Panc1 (cell line): Measurements from ENCODE around the gene ZFP28. TPM values are rescaled to one million over a fixed set of nuclear protein-coding genes. Genes with fewer than 3 reads are reported as not detected.

ENCODE experiments used
- ATAC-seq: fragments of 200-7000 bp; cut with Tn5 transposase; 2 replicates; pipeline ENCODE4 v1.9.1; 2020; ENCODE audit warnings: mild to moderate bottlenecking, moderate library complexity
- BruUV-seq: library from RNA; stranded (reverse); fragments of 400-500 nt; replicated peaks from 2 replicates; lab custom pipeline; 2021; lab: Mats Ljungman, UMichigan
- CTCF ChIA-PET: fragments of 300-600 bp; sonication (Branson Sonifier 250); formaldehyde crosslinking; loops from one replicate; lab custom pipeline; 2022; ENCODE audit warnings: antibody characterized with exemption; lab: Charles Lee
- POLR2A ChIA-PET: fragments of 300-600 bp; sonication (Branson Sonifier 250); formaldehyde crosslinking; loops from one replicate; lab custom pipeline; 2022; ENCODE audit warnings: antibody characterized with exemption; lab: Charles Lee
- DNase-seq: peaks from one replicate; pipeline ENCODE4 v3.0.0-alpha.2; 2010; ENCODE audit warnings: low read depth, low spot score
- H3K27ac ChIP-seq: 2 replicates; pipeline ENCODE4 v1.5.1; 2011; ENCODE audit warnings: mild to moderate bottlenecking, low read length, inconsistent platforms
- H3K27me3 ChIP-seq: fragments of 200-500 bp; sonication (Bioruptor generic); 2 replicates; pipeline ENCODE4 v1.6.0; 2014; ENCODE audit warnings: low read length, inconsistent platforms; ENCODE audit not compliant: control insufficient read depth, insufficient read depth
- H3K36me3 ChIP-seq: fragments of 200-500 bp; sonication (Bioruptor generic); 2 replicates; pipeline ENCODE4 v1.5.1; 2014; ENCODE audit warnings: inconsistent platforms, mild to moderate bottlenecking, low read length, moderate library complexity; ENCODE audit not compliant: control insufficient read depth, insufficient read depth
- H3K4me1 ChIP-seq: 2 replicates; pipeline ENCODE4 v1.5.1; 2011; ENCODE audit warnings: inconsistent platforms, mild to moderate bottlenecking, low read length, moderate library complexity; ENCODE audit not compliant: control insufficient read depth, insufficient read depth
- H3K4me3 ChIP-seq, 2 experiments: 2 replicates each; pipeline ENCODE4 v1.5.1; 2011 to 2012; ENCODE audit warnings: low read depth in 2 of 2, low read length in 2 of 2, mild to moderate bottlenecking in 2 of 2, inconsistent platforms in 1 of 2, moderate library complexity in 1 of 2
- H3K9me3 ChIP-seq: fragments of 200-500 bp; sonication (Bioruptor generic); 2 replicates; pipeline ENCODE4 v1.5.1; 2014; ENCODE audit warnings: low read depth, mild to moderate bottlenecking, inconsistent platforms, low read length, moderate library complexity; ENCODE audit not compliant: control insufficient read depth, insufficient read depth
- POLR2AphosphoS5 ChIP-seq: IDR thresholded peaks from 2 replicates; pipeline ENCODE4 v1.6.1; 2012; ENCODE audit warnings: mild to moderate bottlenecking, low read depth, low read length, moderate library complexity
- REST ChIP-seq, 2 experiments: IDR thresholded peaks; 2 replicates each; pipeline ENCODE4 v1.6.1; 2011 to 2012; ENCODE audit warnings: low read depth in 2 of 2, control low read depth in 1 of 2, low read length in 1 of 2, mild to moderate bottlenecking in 1 of 2, moderate library complexity in 1 of 2; ENCODE audit not compliant: insufficient read depth in 1 of 2
- SIN3A ChIP-seq: IDR thresholded peaks from 2 replicates; pipeline ENCODE4 v1.6.1; 2012; ENCODE audit warnings: low read depth, mild to moderate bottlenecking, low read length, moderate library complexity, borderline replicate concordance; ENCODE audit not compliant: insufficient read depth
- TCF7L2 ChIP-seq: IDR thresholded peaks from 2 replicates; pipeline ENCODE4 v1.6.1; 2011; ENCODE audit warnings: mild to moderate bottlenecking, low read depth, low read length, inconsistent platforms
- in situ Hi-C: cut with HindIII; loops from 2 replicates; pipeline ENCODE4 v1.10.0; 2016; ENCODE audit warnings: low sequenced_read_pairs, low pct_unique_long_range_greater_than_20kb
- intact Hi-C: fragments of 100-400 bp; cut with micrococcal nuclease; formaldehyde crosslinking; loops from one replicate; pipeline ENCODE4 v1.10.0; 2022; ENCODE audit not compliant: unreplicated experiment
- total RNA-seq: library from RNA; stranded (reverse); gene quantifications from one replicate; pipeline ENCODE4 v1.2.1, GENCODE V29; 2021; ENCODE audit not compliant: unreplicated experiment
- TF ChIP-seq, protein P1 (sequence below): fragments of 450-650 bp; IDR thresholded peaks from 2 replicates; pipeline ENCODE4 v1.5.1; 2017; ENCODE audit warnings: mild to moderate bottlenecking

ZFP28 gene
- total RNA-seq, 1 experiment from 2014 or later = not detected

- TF ChIP-seq TCF7L2 = no peak
- TF ChIP-seq SIN3A = no peak
- TF ChIP-seq, protein P1, sequence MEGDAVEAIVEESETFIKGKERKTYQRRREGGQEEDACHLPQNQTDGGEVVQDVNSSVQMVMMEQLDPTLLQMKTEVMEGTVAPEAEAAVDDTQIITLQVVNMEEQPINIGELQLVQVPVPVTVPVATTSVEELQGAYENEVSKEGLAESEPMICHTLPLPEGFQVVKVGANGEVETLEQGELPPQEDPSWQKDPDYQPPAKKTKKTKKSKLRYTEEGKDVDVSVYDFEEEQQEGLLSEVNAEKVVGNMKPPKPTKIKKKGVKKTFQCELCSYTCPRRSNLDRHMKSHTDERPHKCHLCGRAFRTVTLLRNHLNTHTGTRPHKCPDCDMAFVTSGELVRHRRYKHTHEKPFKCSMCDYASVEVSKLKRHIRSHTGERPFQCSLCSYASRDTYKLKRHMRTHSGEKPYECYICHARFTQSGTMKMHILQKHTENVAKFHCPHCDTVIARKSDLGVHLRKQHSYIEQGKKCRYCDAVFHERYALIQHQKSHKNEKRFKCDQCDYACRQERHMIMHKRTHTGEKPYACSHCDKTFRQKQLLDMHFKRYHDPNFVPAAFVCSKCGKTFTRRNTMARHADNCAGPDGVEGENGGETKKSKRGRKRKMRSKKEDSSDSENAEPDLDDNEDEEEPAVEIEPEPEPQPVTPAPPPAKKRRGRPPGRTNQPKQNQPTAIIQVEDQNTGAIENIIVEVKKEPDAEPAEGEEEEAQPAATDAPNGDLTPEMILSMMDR = no peak
- no peak for TF ChIP-seq REST (IDR thresholded peaks at IDR 0.05; ENCODE audit: insufficient read depth in 1 of 2, low read depth in 2 of 2, low read length in 1 of 2)
- TF ChIP-seq POLR2AphosphoS5 = no peak
- no peaks in the 10 kb centered on the region for H3K4me1 ChIP-seq
- intact Hi-C loops (no loop called here), in situ Hi-C loops (no loop called here)
- ATAC-seq (no peak), DNase-seq (no peak)
- CTCF ChIA-PET = no interaction called here
- peaks cover 44% of the 10 kb centered on the region for H3K9me3 ChIP-seq
- H3K27me3 ChIP-seq = no peaks in the 10 kb centered on the region
- no peak overlapping the region for H3K4me3 ChIP-seq
- no peaks in the 10 kb centered on the region for H3K36me3 ChIP-seq
- no TSS peak for BruUV-seq
- POLR2A ChIA-PET = no interaction called here
- no peak overlapping the region for H3K27ac ChIP-seq
These were observed 58.9 kb downstream of the ZFP28 start for GRCh38 chr19:56597696-56598095.

DNA sequence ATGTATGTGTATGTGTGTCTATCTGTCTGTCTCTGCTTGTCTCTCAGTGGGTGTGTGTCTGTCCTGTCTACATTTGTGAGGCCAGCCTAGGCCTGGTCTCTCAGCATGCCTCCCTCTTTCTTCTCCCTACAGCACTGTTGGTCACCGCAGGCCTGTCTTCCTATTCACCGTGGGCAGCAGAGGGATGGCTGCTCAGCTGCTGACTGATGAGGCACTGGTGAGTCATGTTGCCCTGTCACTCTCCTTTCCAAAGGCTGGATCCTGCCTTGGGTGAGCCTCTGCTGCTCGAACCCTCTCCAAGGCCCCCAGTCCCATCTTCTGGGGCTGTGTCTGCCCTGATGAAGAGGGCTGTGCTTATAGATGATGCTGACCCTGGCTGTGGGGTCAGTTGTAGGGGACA, 62.6 kb downstream of the ZFP28 start:
- POLR2A ChIA-PET = no interaction called here
- intact Hi-C loops (no loop called here), in situ Hi-C loops (no loop called here)
- no peaks in the 10 kb centered on the region for H3K27me3 ChIP-seq
- no peaks in the 10 kb centered on the region for H3K4me1 ChIP-seq
- no peak for ATAC-seq
- H3K36me3 ChIP-seq = no peaks in the 10 kb centered on the region
- no TSS peak for BruUV-seq
- CTCF ChIA-PET = no interaction called here
- no peak overlapping the region for H3K4me3 ChIP-seq
- H3K27ac ChIP-seq = no peak overlapping the region
- peaks cover 68% of the 10 kb centered on the region for H3K9me3 ChIP-seq
- TF ChIP-seq POLR2AphosphoS5 (no peak), SIN3A (no peak), TCF7L2 (no peak), REST (IDR thresholded peaks at IDR 0.05; ENCODE audit: insufficient read depth in 1 of 2, low read depth in 2 of 2, low read length in 1 of 2) (no peak)
- TF ChIP-seq, protein P1 = no peak
- no peak for DNase-seq
